Activated CD4-positive, alpha-beta T cell treated with anti-CD3 and anti-CD28 coated beads, Interleukin-2, amount 10 ng/mL, durations not matched to agents 7 days and 5 days (primary cell): Measurements from ENCODE around the gene VPS26C. TPM values are rescaled to one million over a fixed set of nuclear protein-coding genes. Genes with fewer than 3 reads are reported as not detected.
"Not testable (repeated sequence)": the region's sequence is repeated elsewhere in the genome, so short reads cannot be mapped to it uniquely, and the experiment has no call there.

ENCODE experiments used
- CTCF ChIA-PET: fragments of 350-600 bp; sonication (Branson Sonifier 250); formaldehyde crosslinking; loops from one replicate; lab custom pipeline; 2021; ENCODE audit warnings: antibody characterized with exemption; lab: Charles Lee
- POLR2A ChIA-PET: fragments of 350-600 bp; sonication (Branson Sonifier 250); formaldehyde crosslinking; loops from one replicate; lab custom pipeline; 2021; ENCODE audit warnings: antibody characterized with exemption; lab: Charles Lee
- DNase-seq: peaks from one replicate; pipeline ENCODE4 v3.0.0-alpha.2; 2020
- H3K27ac Mint-ChIP-seq: one replicate; pipeline ENCODE4 v1.8.0; 2021; ENCODE audit warnings: mild to moderate bottlenecking, moderate library complexity, mixed read lengths
- H3K27me3 Mint-ChIP-seq: one replicate; pipeline ENCODE4 v1.8.0; 2021; ENCODE audit warnings: mixed read lengths
- H3K36me3 Mint-ChIP-seq: one replicate; pipeline ENCODE4 v1.8.0; 2021; ENCODE audit warnings: low read depth, mixed read lengths
- H3K4me1 Mint-ChIP-seq: one replicate; pipeline ENCODE4 v1.8.0; 2021; ENCODE audit warnings: mixed read lengths
- H3K4me3 Mint-ChIP-seq: one replicate; pipeline ENCODE4 v1.8.0; 2021; ENCODE audit warnings: mild to moderate bottlenecking, moderate library complexity, mixed read lengths
- H3K9me3 Mint-ChIP-seq: one replicate; pipeline ENCODE4 v1.8.0; 2021; ENCODE audit warnings: mixed read lengths
- total RNA-seq, 2 experiments: library from RNA; stranded (reverse); gene quantifications; one replicate each; pipeline ENCODE4 v1.2.3, GENCODE V29; 2021

The VPS26C gene
- total RNA-seq, 2 experiments from 2014 or later = 80.1 to 85.6 TPM

DNA sequence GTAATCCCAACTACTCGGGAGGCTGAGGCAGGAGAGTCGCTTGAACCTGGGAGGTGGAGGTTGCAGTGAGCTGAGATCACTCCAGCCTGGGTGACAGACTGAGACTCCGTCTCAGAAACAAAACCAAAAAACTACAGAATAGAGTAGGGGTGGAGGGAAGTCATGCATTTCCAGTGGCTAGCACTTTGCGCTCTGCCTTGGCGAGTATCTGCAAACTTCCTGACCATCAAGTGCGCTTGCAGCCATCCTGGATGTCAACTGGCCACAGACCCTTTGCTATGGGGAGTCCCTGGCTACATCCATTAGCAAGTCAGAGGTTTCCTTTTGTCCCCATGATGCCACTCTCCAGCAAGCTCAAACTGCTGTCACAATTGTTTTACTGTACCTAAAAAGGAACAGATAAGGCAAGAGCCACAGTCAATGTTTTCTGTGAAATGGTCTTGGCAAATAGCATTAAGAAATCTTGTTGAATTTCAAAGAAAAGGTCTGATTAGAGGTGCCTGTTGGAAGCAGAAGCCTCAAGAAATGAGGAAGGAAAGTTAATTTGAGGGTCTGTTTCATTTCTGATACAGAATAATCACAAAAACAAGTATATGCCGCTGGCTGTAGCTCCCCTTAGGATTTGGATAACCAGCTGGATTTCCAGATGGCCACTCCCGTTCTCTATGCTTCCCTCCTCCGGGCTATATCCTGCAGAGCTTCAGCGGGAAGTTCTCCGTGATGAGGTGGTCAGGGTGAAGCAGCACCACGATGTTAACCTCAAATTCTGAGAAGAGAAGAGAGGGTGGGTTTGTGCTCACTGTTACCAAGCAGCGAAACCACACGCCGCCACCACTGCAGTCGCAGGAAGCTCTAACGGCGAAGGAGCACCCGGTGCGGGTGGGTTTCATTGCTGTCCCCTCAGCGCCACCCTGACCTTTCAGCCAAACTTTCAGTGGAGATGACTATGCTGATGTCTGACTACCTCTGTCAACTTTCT, 42.0 kb downstream of the VPS26C start:
- H3K27me3 Mint-ChIP-seq = no peaks in the 10 kb centered on the region
- H3K4me1 Mint-ChIP-seq = peaks cover 61% of the 10 kb centered on the region
- peak overlapping the region; percentile 60 for H3K4me3 Mint-ChIP-seq
- peaks cover 71% of the 10 kb centered on the region for H3K36me3 Mint-ChIP-seq
- peaks cover 4% of the 10 kb centered on the region for H3K9me3 Mint-ChIP-seq
- DNase-seq = peak; percentile 68
- POLR2A ChIA-PET = interaction anchor here (0.6 to 0.7 kb wide), 2 partner anchors 42 to 45 kb away, joined by 3 read pairs; partner anchors contain the start of gene VPS26C
- CTCF ChIA-PET = interaction anchor here (1.0 to 1.1 kb wide), 3 partner anchors 18 to 39 kb away, joined by 3 to 5 read pairs (median 3); no protein-coding TSS in a partner anchor
- peak overlapping the region; percentile 87 for H3K27ac Mint-ChIP-seq

GRCh38 chr21:37223804-37224345, 43.3 kb downstream of the VPS26C start:
- ChIA-PET CTCF (interaction anchor here (0.6 kb wide), 1 partner anchor 136 kb away, joined by 5 read pairs; no protein-coding TSS in a partner anchor), POLR2A (no interaction called here)
- no peaks in the 10 kb centered on the region for H3K27me3 Mint-ChIP-seq
- peaks cover 4% of the 10 kb centered on the region for H3K9me3 Mint-ChIP-seq
- H3K27ac Mint-ChIP-seq = peak overlapping the region; percentile 41
- peaks cover 71% of the 10 kb centered on the region for H3K36me3 Mint-ChIP-seq
- H3K4me1 Mint-ChIP-seq = peaks cover 74% of the 10 kb centered on the region
- H3K4me3 Mint-ChIP-seq = no peak overlapping the region
- no peak for DNase-seq

GRCh38 chr21:37222248-37222647, 44.9 kb downstream of the VPS26C start:
- H3K9me3 Mint-ChIP-seq, CTCF ChIA-PET, H3K27me3 Mint-ChIP-seq, POLR2A ChIA-PET, DNase-seq: not testable (repeated sequence)
- Mint-ChIP-seq H3K4me3 (peak overlapping the region; percentile 82), H3K36me3 (peaks cover 62% of the 10 kb centered on the region), H3K4me1 (peaks cover 75% of the 10 kb centered on the region), H3K27ac (peak overlapping the region; percentile 54)

DNA sequence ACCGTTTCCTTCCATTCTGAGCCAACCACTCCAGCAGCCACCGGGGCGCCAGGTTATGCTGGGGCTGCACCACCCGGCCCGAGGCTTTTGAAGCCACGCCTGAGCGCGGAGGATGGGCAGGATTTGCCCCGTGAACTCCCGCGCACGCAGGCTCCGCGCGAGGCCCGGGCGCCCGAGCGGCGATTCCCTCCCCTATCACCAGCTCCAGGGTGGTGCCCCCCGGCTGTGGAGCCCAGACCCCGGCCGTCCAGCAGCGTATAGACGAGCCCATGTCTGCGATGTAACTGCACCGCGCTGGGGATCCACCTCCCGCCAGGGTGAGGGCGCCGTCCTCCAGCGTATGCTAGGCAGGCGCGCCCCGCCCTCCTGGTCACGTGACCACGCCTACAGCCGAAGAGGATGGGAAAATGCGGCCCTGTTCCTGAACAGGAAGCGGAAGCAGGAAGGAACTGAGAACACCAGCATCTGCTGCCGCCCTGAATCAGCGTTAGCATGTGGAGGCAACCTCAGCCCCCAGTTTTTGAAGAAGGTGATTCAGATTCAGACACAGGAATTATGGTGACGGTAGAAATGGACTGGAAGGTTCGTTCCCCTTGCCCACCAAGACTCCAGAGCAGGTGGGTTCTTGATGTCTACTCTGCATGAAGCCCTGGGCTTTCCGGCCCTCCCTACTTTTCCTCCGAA, 46.0 kb downstream of the VPS26C start:
- H3K27ac Mint-ChIP-seq = peak overlapping the region; percentile 92
- peak overlapping the region; percentile 82 for H3K4me3 Mint-ChIP-seq
- H3K27me3 Mint-ChIP-seq = no peaks in the 10 kb centered on the region
- CTCF ChIA-PET = interaction anchor here (1.0 to 1.4 kb wide), 3 partner anchors 12 to 49 kb away, joined by 3 to 4 read pairs (median 3); no protein-coding TSS in a partner anchor
- peaks cover 55% of the 10 kb centered on the region for H3K36me3 Mint-ChIP-seq
- POLR2A ChIA-PET = interaction anchor here (0.6 kb wide), 1 partner anchor 29 kb away, joined by 4 read pairs; no protein-coding TSS in a partner anchor
- H3K9me3 Mint-ChIP-seq = peaks cover 4% of the 10 kb centered on the region
- H3K4me1 Mint-ChIP-seq = peaks cover 64% of the 10 kb centered on the region
- DNase-seq = peak; percentile 93

- ChIA-PET CTCF (interaction anchor here (1.0 to 1.4 kb wide), 4 partner anchors 12 to 50 kb away, joined by 3 to 4 read pairs (median 3); no protein-coding TSS in a partner anchor), POLR2A (interaction anchor here (0.6 kb wide), 1 partner anchor 178 kb away, joined by 3 read pairs; no protein-coding TSS in a partner anchor)
- peak overlapping the region; percentile 82 for H3K4me3 Mint-ChIP-seq
- H3K27ac Mint-ChIP-seq = peak overlapping the region; percentile 92
- H3K4me1 Mint-ChIP-seq = peaks cover 58% of the 10 kb centered on the region
- H3K27me3 Mint-ChIP-seq = no peaks in the 10 kb centered on the region
- peak; percentile 49 for DNase-seq
- peaks cover 4% of the 10 kb centered on the region for H3K9me3 Mint-ChIP-seq
- H3K36me3 Mint-ChIP-seq = peaks cover 50% of the 10 kb centered on the region
Measured at GRCh38 chr21:37220433-37220980, 46.6 kb downstream of the VPS26C start.

- peak; percentile 33 for DNase-seq
- Mint-ChIP-seq H3K4me1 (peaks cover 52% of the 10 kb centered on the region), H3K27me3 (no peaks in the 10 kb centered on the region), H3K4me3 (peak overlapping the region; percentile 82), H3K9me3 (peaks cover 4% of the 10 kb centered on the region), H3K27ac (peak overlapping the region; percentile 92), H3K36me3 (peaks cover 44% of the 10 kb centered on the region)
- CTCF ChIA-PET = interaction anchor here (1.0 to 1.4 kb wide), 3 partner anchors 11 to 51 kb away, joined by 3 to 4 read pairs (median 3); no protein-coding TSS in a partner anchor
- POLR2A ChIA-PET = interaction anchor here (0.6 kb wide), 1 partner anchor 179 kb away, joined by 3 read pairs; no protein-coding TSS in a partner anchor
Measured at GRCh38 chr21:37219761-37220432, 47.2 kb downstream of the VPS26C start.

DNA sequence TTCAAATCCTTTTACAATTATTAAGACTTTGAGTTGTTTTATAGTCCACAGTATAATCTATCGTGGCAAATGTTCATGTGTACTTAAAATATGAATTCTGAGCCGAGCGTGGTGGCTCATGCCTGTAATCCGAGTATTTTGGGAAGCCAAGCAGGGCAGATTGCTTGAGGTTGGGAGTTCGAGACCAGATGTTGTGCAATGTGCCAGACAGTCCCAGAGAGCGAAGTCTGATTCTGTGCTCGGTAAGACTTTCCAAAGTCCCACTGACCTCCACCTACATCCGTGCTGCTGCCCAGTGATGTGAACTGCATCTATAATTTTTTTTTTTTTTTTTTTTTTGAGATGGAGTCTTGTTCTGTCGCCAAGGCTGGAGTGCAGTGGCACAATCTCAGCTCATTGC, 52.2 kb downstream of the VPS26C start:
- no peak overlapping the region for H3K4me3 Mint-ChIP-seq
- POLR2A ChIA-PET = no interaction called here
- no peak for DNase-seq
- peaks cover 12% of the 10 kb centered on the region for H3K4me1 Mint-ChIP-seq
- H3K27me3 Mint-ChIP-seq = peaks cover 4% of the 10 kb centered on the region
- peaks cover 2% of the 10 kb centered on the region for H3K9me3 Mint-ChIP-seq
- no peak overlapping the region for H3K27ac Mint-ChIP-seq
- peaks cover 9% of the 10 kb centered on the region for H3K36me3 Mint-ChIP-seq
- CTCF ChIA-PET = interaction anchor here (0.6 kb wide), 1 partner anchor 89 kb away, joined by 3 read pairs; no protein-coding TSS in a partner anchor

DNA sequence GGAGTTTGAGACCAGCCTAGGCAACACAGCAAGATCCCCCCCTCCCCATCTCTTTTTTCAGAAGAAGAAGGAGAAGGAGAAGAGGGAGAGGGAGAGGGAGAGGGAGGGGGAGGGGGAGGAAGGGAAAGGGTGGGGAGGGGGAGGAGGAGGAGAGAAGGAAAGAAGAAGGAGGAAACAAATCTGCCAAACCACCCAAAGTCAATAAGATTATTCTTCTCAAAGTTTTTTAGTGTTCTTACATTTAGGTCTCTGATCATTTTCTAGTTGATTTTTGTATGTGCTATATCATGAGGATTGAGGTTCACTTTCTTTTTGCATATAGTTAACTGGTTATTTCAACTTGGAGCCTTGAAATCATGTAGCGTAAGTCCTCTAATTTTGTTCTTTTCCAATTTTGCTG, 56.3 kb downstream of the VPS26C start:
- Mint-ChIP-seq H3K4me1 (peaks cover 18% of the 10 kb centered on the region), H3K4me3 (no peak overlapping the region), H3K27me3 (peaks cover 4% of the 10 kb centered on the region), H3K27ac (no peak overlapping the region), H3K9me3 (peaks cover 2% of the 10 kb centered on the region), H3K36me3 (no peaks in the 10 kb centered on the region)
- ChIA-PET POLR2A (no interaction called here), CTCF (no interaction called here)
- no peak for DNase-seq

DNA sequence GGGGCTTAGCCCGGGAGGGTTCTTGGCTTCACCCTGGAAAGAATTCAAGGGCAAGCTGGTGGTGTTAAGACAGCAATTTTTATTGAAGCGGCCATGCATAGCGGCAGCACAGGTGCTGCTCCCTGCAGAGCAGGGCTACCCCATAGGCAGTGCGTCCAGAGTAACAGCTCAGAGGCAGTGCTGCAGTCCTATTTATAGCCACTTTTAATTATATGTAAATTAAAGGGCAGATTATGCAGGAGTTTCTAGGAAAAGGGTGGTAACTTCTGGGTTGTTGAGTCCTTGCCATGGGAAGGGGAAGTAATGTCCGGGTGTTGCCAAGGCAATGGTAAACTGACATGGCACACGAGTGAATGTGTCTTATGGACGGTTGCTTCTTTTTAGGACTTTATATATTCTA, 57.0 kb downstream of the VPS26C start:
- Mint-ChIP-seq H3K4me1 (peaks cover 18% of the 10 kb centered on the region), H3K9me3 (peaks cover 2% of the 10 kb centered on the region), H3K27me3 (peaks cover 4% of the 10 kb centered on the region), H3K27ac (no peak overlapping the region), H3K4me3 (no peak overlapping the region), H3K36me3 (no peaks in the 10 kb centered on the region)
- DNase-seq = no peak
- ChIA-PET CTCF (interaction anchor here (1.6 kb wide), 1 partner anchor 9 kb away, joined by 4 read pairs; no protein-coding TSS in a partner anchor), POLR2A (no interaction called here)

DNA sequence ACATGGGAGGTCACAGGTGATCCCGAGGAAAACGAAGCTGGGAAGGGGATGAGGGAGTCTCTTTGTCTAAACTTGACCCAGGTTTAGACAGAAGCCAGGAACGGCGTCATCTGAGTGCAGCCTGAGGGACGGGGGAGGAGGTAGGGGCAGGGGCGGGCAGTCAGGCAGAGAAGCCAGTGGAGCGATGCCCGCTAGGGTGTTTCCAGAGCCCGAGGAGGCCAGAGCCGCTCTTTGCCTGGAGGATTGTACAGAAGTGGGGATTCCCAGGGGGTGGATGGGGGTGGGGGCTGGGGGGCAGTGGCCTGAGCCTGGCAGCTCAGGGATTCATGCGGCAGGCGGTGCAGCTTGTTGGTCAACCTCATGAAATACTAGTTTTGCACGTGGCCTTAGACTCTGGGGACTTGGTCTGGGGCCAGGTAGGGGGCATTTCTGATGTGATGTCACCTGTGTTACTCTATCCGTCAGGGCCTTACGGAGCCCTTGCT, 58.4 kb downstream of the VPS26C start:
- ChIA-PET CTCF (interaction anchor here (1.3 to 1.6 kb wide), 3 partner anchors 11 to 31 kb away, joined by 3 to 4 read pairs (median 3); no protein-coding TSS in a partner anchor), POLR2A (no interaction called here)
- Mint-ChIP-seq H3K27ac (no peak overlapping the region), H3K4me3 (no peak overlapping the region), H3K36me3 (peaks cover 2% of the 10 kb centered on the region), H3K4me1 (peaks cover 18% of the 10 kb centered on the region), H3K9me3 (peaks cover 2% of the 10 kb centered on the region), H3K27me3 (peaks cover 4% of the 10 kb centered on the region)
- no peak for DNase-seq

GRCh38 chr21:37208056-37208721, 58.9 kb downstream of the VPS26C start:
- Mint-ChIP-seq H3K4me1 (peaks cover 18% of the 10 kb centered on the region), H3K27ac (peak overlapping the region; percentile 78), H3K36me3 (peaks cover 2% of the 10 kb centered on the region), H3K4me3 (peak overlapping the region; percentile 3), H3K9me3 (peaks cover 2% of the 10 kb centered on the region), H3K27me3 (peaks cover 4% of the 10 kb centered on the region)
- peak; percentile 35 for DNase-seq
- ChIA-PET CTCF (interaction anchor here (0.9 to 1.3 kb wide), 3 partner anchors 13 to 32 kb away, joined by 3 read pairs; no protein-coding TSS in a partner anchor), POLR2A (no interaction called here)
